Muscle of arm (tissue), 12 donors: ENCODE data around the gene INCENP. TPM values are rescaled to one million over a fixed set of nuclear protein-coding genes. Genes with fewer than 3 reads are reported as not detected.
A peak's percentile ranks its signal among the peaks of the same experiment; 100 is the strongest.

ENCODE experiments used
- DNase-seq: peaks from one replicate; pipeline ENCODE4 v3.0.0-alpha.2; 2013
- polyA plus RNA-seq, 12 donors: library from polyadenylated mRNA; unstranded; fragments of 120-200 nt; gene quantifications; one replicate each; pipeline ENCODE4 v1.2.1, GENCODE V29; 2013; ENCODE audit not compliant: insufficient read length in 12 of 12

INCENP gene
- polyA plus RNA-seq, 12 donors = 13.3 to 28.5 (median 17.0) TPM; not detected in 1

GRCh38 chr11:62140304-62141110 is 16.7 kb downstream of the INCENP start:
- DNase-seq = no peak

- no peak for DNase-seq
Observed at GRCh38 chr11:62141111-62142042, 17.6 kb downstream of the INCENP start.

DNA sequence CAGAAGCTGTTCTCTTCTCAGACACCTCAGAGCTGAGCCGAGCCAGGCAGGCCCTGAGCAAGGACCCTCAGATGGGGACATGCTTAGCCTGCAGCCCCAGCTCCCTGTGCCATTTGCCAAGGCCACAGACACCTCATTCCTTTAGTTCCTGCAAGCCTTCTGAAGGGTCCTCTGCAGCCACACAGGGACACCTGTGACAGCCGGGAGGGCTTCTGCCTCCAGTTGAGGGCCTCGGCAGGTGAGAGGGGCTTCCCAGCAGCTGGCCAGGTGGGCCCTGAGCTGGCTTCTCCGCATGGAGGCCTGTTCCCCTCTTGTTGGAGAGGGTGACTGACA is 18.2 kb downstream of the INCENP start:
- DNase-seq = no peak

DNA sequence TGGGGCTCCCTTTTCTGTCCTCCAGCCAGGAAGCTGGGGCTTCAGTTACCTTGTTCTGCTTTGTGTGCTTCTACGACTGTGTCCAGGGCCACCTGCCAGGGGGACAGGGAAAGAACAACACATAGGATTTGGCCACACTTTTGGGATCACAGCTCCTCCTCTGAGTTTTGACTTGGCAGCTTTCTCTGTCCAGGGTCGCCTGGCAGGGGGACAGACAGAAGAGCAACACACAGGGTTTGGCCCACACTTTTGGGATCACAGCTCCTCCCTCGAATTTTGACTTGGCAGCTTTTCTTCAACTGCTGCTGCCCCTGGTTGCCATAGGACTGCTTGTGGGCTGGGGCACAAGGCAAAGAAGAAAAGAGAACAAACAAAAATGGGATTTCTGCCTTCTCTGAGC is 19.1 kb downstream of the INCENP start:
- peak; percentile 54 for DNase-seq

- no peak for DNase-seq
Observed at GRCh38 chr11:62143727-62144126, 19.9 kb downstream of the INCENP start.

DNA sequence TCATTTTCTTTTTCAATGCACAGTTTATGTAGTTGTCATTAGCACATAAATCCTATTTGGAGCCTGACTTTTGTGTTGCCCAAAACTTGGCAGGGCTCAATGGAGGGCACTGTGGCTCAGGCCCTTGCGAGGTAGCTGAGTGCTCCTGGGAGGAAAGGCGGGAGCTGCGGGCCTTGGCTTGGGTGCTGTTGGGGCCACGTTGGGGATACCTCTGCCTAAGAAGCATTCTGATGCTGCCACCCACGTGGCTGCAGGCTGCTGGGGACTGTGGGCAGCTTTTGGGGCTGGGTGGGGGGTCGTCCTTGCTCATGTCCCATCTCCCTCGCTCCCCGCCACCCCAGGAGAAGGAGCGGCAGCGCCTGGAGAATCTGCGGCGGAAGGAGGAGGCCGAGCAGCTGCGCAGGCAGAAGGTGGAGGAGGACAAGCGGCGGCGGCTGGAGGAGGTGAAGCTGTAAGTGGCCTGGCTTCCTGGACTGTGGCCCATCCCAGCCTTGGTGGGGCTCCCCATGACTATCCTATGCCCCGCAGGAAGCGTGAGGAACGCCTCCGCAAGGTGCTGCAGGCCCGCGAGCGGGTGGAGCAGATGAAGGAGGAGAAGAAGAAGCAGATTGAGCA is 20.9 kb downstream of the INCENP start:
- no peak for DNase-seq

- DNase-seq = no peak
Observed at GRCh38 chr11:62145261-62145871, 21.6 kb downstream of the INCENP start.

DNA sequence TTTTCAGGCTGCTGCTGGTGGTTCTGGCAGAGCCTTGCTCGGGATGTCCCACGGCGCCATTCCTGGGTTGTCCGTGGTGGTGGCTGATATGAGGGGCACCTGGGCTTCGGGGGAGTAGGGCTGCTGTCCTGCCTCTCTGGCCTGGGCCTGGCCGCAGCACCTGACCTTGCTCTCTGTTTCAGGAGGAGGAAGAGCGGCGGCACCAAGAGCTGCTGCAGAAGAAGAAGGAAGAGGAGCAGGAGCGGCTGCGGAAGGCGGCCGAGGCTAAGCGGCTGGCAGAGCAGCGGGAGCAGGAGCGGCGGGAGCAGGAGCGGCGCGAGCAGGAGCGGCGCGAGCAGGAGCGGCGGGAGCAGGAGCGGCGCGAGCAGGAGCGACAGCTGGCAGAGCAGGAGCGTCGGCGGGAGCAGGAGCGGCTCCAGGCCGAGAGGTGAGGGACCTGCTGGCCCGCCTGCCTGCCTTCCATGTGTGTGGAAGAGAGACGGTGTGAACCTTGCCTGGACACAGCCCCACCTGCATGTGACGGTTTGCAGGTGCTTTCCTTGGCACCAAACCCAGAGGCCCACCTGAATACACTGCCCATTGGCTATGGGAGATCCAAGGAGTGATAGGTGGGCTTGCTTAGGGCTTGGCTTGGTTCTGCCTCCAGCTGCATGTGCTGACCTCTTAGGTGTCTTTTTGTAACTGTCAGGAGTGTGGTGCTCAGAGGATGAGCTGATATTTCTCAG is 22.8 kb downstream of the INCENP start:
- no peak for DNase-seq

DNA sequence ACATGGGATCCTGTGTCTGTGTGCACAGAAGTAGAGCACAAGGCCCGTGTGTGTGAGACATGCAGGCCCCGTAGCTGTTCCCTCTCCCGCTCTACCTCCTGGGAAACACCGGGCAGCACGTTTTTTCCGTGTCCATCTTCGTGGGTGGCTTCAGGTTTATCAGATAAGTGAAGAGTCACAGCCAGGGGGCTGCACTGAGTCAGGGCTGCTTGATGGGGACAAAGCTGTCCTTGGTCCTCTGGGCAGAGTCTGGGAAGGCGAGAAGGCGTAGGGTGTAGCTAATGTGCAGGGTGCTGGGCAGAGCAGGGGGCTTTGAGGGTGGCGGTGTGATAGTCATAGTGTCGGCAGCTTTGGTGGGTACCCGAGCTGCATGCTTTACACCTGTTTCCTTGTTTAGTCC is 23.7 kb downstream of the INCENP start:
- no peak for DNase-seq

DNA sequence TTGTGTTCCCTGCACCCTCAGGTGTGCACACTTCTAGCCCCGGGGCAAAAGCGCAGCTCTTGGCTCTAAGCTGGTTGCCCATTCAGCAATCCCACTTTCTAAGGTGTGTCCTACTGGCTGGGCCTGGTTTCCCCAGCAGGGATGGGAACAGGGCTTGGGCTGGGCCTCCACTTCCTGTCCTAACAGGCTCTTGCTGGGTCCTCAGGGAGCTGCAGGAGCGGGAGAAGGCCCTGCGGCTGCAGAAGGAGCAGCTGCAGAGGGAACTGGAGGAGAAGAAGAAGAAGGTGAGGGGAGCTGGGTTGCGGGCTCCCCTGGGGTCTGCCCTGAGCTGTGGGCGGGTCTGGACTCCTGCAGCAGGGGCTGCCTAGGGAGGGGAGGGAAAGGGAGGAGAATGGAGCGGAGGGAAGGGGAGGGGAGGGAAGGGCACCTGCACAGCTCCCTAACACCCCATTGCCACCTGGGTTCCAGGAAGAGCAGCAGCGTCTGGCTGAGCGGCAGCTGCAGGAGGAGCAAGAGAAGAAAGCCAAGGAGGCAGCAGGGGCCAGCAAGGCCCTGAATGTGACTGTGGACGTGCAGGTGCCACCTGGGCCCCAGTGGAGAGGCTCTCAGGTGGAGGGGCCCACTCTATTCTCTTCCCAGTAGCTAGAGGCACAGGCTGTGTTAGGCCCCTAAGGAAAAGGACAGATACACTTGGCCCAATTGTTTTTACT is 24.6 kb downstream of the INCENP start:
- no peak for DNase-seq

DNA sequence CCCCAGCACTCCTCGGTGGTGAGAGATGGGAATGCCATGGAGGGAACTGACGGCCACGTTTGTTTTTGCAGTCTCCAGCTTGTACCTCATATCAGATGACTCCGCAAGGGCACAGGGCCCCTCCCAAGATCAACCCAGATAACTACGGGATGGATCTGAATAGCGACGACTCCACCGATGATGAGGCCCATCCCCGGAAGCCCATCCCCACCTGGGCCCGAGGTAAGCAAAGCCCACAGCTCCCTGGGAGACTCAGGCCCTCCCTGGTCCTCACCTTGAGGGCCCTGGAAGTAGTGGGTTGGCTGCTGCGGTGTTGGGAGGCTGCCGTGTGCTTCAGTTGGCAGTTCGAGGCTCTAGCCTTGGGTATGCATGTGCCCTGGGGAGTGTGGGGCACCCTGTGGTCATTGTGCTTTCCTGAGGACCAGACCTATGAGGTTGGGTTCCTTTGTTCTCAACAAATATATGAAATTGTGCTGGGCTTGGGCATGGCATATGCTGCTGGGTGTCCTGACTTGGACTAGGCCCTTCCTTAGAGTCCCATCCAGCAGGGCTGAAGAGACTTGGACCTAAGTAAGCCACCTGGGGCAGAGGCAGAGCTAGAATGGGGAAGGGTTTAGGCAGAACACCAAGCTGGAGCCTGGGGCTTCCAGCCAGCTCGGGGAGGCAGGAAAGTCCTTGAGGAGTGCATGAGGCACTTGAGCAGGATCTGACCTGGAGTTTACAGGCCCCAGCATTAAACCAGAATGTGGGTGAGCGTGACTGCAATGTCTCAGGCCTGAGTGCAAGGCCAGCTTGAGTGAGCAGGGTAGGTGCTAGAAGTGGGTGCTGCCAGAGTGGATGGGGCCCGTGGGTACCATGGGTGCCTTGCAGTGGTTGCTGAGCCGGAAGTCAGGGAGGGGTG is 26.4 kb downstream of the INCENP start:
- no peak for DNase-seq

GRCh38 chr11:62150887-62151736 is 27.3 kb downstream of the INCENP start:
- DNase-seq = no peak

- DNase-seq = no peak
Observed at GRCh38 chr11:62151737-62152102, 27.9 kb downstream of the INCENP start.

DNA sequence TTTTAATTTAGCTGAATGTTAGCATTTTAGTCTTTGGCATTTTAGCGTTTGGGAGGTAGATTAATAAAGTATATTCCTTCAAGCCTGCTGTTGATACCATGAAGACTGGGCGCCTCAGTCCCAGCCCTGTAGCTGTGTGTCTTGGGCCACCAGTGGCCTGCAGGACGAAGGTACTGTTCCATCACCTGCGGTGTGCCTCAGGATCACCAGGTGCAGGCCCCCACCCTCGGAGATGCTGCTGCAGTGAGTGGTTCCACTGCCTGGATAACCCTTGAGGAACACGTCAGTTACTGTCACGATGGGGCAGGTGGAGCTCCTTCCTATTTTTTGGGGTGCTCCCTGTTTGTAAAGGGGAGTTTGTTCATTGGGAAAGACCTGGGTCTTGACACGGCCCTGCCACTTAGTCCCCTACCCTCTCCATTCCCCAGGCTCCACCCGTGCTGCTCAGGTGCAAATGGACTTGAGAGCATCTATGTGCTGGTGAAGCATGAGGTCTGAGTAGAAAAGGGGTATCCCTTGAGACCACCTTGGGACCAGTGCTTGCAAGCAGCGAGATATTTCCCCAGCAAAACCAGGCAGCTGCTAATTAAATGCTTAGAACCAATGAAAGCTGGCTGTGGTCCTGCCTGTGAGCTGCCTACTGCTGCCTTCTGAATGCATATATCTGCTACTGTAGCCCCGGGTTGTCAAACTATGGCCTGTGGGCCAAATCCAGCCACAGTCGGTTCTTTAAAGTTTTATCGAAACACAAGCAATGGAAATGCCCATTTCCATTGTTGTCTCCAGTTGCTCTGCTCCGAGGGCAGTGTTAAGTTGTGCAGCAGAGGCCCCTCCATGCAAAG is 28.7 kb downstream of the INCENP start:
- DNase-seq = no peak

DNA sequence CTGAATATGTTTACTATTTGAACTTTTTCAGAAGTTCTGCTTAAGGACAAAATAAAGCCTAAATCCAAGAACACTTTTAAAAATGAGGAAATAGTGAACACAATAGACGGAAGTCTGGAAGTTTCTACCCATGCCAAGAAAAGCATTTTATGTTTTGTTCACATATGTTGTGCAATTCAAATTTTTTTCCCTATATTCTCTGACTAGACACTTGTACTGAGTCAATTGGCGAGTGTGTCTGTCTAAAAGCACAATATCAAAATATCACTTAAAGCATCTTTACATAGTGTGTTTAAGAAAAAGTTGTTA is 29.2 kb downstream of the INCENP start:
- DNase-seq = no peak

- no peak for DNase-seq
Observed at GRCh38 chr11:62153617-62154016, 29.8 kb downstream of the INCENP start.

- DNase-seq = no peak
Observed at GRCh38 chr11:62157603-62158002, 33.8 kb downstream of the INCENP start.

- DNase-seq = no peak
Observed at GRCh38 chr11:62166371-62166770, 42.6 kb downstream of the INCENP start.
